Activated naive CD4-positive, alpha-beta T cell (primary cell): ENCODE results near the gene METTL9.
A peak's percentile ranks its signal among the peaks of the same experiment; 100 is the strongest.
"Not testable (repeated sequence)": the region's sequence is repeated elsewhere in the genome, so short reads cannot be mapped to it uniquely, and the experiment has no call there.

Source experiments
- DNase-seq, 4 experiments: peaks; one replicate each; lab custom pipeline; 2025; lab: John Stamatoyannopoulos, UW

Gene METTL9

GRCh38 chr16:21574372-21574771 is 25.0 kb upstream of the METTL9 start:
- no peak for DNase-seq

- not testable (repeated sequence) for DNase-seq
Measured at GRCh38 chr16:21576323-21576722, 23.1 kb upstream of the METTL9 start.

- DNase-seq: not testable (repeated sequence)
Measured at GRCh38 chr16:21577487-21577886, 21.9 kb upstream of the METTL9 start.

- DNase-seq: not testable (repeated sequence)
Measured at GRCh38 chr16:21578311-21578710, 21.1 kb upstream of the METTL9 start.

- not testable (repeated sequence) for DNase-seq
Measured at GRCh38 chr16:21580131-21580530, 19.2 kb upstream of the METTL9 start.

GRCh38 chr16:21580807-21581206 is 18.6 kb upstream of the METTL9 start:
- no peak for DNase-seq

- no peak for DNase-seq
Measured at GRCh38 chr16:21584817-21585216, 14.6 kb upstream of the METTL9 start.

- not testable (repeated sequence) for DNase-seq
Measured at GRCh38 chr16:21588593-21588992, 10.8 kb upstream of the METTL9 start.

GRCh38 chr16:21589551-21589950 is 9.8 kb upstream of the METTL9 start:
- DNase-seq: no peak

GRCh38 chr16:21590287-21590686 is 9.1 kb upstream of the METTL9 start:
- no peak for DNase-seq

GRCh38 chr16:21590796-21591195 is 8.6 kb upstream of the METTL9 start:
- no peak for DNase-seq

GRCh38 chr16:21592191-21592590 is 7.2 kb upstream of the METTL9 start:
- DNase-seq: no peak

- DNase-seq: no peak
Measured at GRCh38 chr16:21593530-21594289, 5.7 kb upstream of the METTL9 start.

GRCh38 chr16:21597561-21598030 is 1.8 kb upstream of the METTL9 start:
- no peak for DNase-seq

GRCh38 chr16:21598206-21598605 is 1.2 kb upstream of the METTL9 start:
- DNase-seq: no peak

GRCh38 chr16:21598701-21599121 is 666 bp upstream of the METTL9 start:
- DNase-seq: peak in 3 of 4 experiments; percentile 23 to 49 (median 38)

GRCh38 chr16:21600031-21600773 is 825 bp downstream of the METTL9 start:
- DNase-seq: peak in 1 of 4 experiments; percentile 37

- DNase-seq: no peak
Measured at GRCh38 chr16:21602785-21603184, 3.4 kb downstream of the METTL9 start.

GRCh38 chr16:21603928-21604327 is 4.6 kb downstream of the METTL9 start:
- DNase-seq: no peak

- not testable (repeated sequence) for DNase-seq
Measured at GRCh38 chr16:21605848-21606247, 6.5 kb downstream of the METTL9 start.

GRCh38 chr16:21608639-21609328 is 9.4 kb downstream of the METTL9 start:
- no peak for DNase-seq

GRCh38 chr16:21610006-21610544 is 10.7 kb downstream of the METTL9 start:
- DNase-seq: no peak
